Liver (tissue), 3 donors: Measurements from ENCODE around the gene PCDH11X.
"Not testable (repeated sequence)": the region's sequence is repeated elsewhere in the genome, so short reads cannot be mapped to it uniquely, and the experiment has no call there.

Experiments used
- EGR1 ChIP-seq, 2 donors: IDR thresholded peaks; 2 replicates each; pipeline ENCODE4 v1.6.1; 2016 to 2018; ENCODE audit warnings: antibody characterized with exemption in 2 of 2, low read depth in 2 of 2
- FOXA1 ChIP-seq: IDR thresholded peaks from 2 replicates; pipeline ENCODE4 v1.6.1; 2016; ENCODE audit warnings: antibody characterized with exemption
- GABPA ChIP-seq, 2 donors: IDR thresholded peaks in 1 of 2; conservative IDR thresholded peaks in 1 of 2; 2 replicates each; pipeline ENCODE4 v1.6.1; 2016; ENCODE audit warnings: antibody characterized with exemption in 2 of 2, mild to moderate bottlenecking in 1 of 2, moderate library complexity in 1 of 2
- HNF4G ChIP-seq: IDR thresholded peaks from 2 replicates; pipeline ENCODE4 v1.6.1; 2016; ENCODE audit warnings: antibody characterized with exemption
- JUND ChIP-seq, 2 donors: IDR thresholded peaks; 2 replicates each; pipeline ENCODE4 v1.6.1; 2016; ENCODE audit warnings: antibody characterized with exemption in 2 of 2
- RAD21 ChIP-seq, 2 donors: IDR thresholded peaks; 2 replicates each; pipeline ENCODE4 v1.6.1; 2016; ENCODE audit warnings: antibody characterized with exemption in 2 of 2, mild to moderate bottlenecking in 2 of 2
- SP1 ChIP-seq: IDR thresholded peaks from 2 replicates; pipeline ENCODE4 v1.6.1; 2018; ENCODE audit warnings: antibody characterized with exemption, mild to moderate bottlenecking
- TAF1 ChIP-seq: conservative IDR thresholded peaks from 2 replicates; pipeline ENCODE4 v1.6.1; 2016; ENCODE audit warnings: antibody characterized with exemption, mild to moderate bottlenecking
- YY1 ChIP-seq: IDR thresholded peaks from 2 replicates; pipeline ENCODE4 v1.6.1; 2016; ENCODE audit warnings: antibody characterized with exemption, mild to moderate bottlenecking
- TF ChIP-seq, protein P1 (sequence below): fragments of 150-350 bp; IDR thresholded peaks from 2 replicates; pipeline ENCODE4 v1.5.1; 2017; ENCODE audit warnings: improper control_type of control experiment, low read depth, low read length; ENCODE audit not compliant: missing input control
- TF ChIP-seq, protein P2 (sequence below): IDR thresholded peaks from 2 replicates; pipeline ENCODE4 v1.6.1; 2016; ENCODE audit warnings: antibody characterized with exemption
- TF ChIP-seq, protein P3 (sequence below): IDR thresholded peaks from 2 replicates; pipeline ENCODE4 v1.6.1; 2016; ENCODE audit warnings: antibody characterized with exemption, mild to moderate bottlenecking
- TF ChIP-seq, protein P4 (sequence below): IDR thresholded peaks from 2 replicates; pipeline ENCODE4 v1.6.1; 2016; ENCODE audit warnings: antibody characterized with exemption
- TF ChIP-seq, protein P5 (sequence below): IDR thresholded peaks from 2 replicates; pipeline ENCODE4 v1.6.1; 2016; ENCODE audit warnings: antibody characterized with exemption
- donor health status: healthy.
- donor health status: healthy.

DNA sequence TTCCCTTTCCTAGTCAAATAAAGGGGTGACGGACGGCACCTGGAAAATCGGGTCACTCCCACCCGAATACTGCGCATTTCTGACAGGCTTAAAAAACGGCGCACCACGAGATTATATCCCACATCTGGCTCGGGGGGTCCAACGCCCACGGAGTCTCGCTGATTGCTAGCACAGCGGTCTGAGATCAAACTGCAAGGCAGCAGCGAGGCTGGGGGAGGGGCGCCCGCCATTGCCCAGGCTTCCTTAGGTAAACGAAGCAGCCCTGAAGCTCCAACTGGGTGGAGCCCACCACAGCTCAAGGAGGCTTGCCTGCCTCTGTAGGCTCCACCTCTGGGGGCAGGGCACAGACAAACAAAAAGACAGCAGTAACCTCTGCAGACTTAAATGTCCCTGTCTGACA lies 26.2 kb upstream of the PCDH11X start:
- TF ChIP-seq, protein P1, sequence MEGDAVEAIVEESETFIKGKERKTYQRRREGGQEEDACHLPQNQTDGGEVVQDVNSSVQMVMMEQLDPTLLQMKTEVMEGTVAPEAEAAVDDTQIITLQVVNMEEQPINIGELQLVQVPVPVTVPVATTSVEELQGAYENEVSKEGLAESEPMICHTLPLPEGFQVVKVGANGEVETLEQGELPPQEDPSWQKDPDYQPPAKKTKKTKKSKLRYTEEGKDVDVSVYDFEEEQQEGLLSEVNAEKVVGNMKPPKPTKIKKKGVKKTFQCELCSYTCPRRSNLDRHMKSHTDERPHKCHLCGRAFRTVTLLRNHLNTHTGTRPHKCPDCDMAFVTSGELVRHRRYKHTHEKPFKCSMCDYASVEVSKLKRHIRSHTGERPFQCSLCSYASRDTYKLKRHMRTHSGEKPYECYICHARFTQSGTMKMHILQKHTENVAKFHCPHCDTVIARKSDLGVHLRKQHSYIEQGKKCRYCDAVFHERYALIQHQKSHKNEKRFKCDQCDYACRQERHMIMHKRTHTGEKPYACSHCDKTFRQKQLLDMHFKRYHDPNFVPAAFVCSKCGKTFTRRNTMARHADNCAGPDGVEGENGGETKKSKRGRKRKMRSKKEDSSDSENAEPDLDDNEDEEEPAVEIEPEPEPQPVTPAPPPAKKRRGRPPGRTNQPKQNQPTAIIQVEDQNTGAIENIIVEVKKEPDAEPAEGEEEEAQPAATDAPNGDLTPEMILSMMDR: not testable (repeated sequence)
- TF ChIP-seq HNF4G; JUND (IDR thresholded peaks at IDR 0.05); GABPA (IDR thresholded peaks at IDR 0.05 in 1 of 2, conservative IDR thresholded peaks at IDR 0.05 in 1 of 2); TAF1; FOXA1; RAD21 (IDR thresholded peaks at IDR 0.05); SP1; YY1; EGR1 (IDR thresholded peaks at IDR 0.05; ENCODE audit: low read depth in 2 of 2): not testable (repeated sequence)
- TF ChIP-seq, protein P2, sequence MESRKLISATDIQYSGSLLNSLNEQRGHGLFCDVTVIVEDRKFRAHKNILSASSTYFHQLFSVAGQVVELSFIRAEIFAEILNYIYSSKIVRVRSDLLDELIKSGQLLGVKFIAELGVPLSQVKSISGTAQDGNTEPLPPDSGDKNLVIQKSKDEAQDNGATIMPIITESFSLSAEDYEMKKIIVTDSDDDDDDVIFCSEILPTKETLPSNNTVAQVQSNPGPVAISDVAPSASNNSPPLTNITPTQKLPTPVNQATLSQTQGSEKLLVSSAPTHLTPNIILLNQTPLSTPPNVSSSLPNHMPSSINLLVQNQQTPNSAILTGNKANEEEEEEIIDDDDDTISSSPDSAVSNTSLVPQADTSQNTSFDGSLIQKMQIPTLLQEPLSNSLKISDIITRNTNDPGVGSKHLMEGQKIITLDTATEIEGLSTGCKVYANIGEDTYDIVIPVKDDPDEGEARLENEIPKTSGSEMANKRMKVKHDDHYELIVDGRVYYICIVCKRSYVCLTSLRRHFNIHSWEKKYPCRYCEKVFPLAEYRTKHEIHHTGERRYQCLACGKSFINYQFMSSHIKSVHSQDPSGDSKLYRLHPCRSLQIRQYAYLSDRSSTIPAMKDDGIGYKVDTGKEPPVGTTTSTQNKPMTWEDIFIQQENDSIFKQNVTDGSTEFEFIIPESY: not testable (repeated sequence)
- TF ChIP-seq, protein P3, sequence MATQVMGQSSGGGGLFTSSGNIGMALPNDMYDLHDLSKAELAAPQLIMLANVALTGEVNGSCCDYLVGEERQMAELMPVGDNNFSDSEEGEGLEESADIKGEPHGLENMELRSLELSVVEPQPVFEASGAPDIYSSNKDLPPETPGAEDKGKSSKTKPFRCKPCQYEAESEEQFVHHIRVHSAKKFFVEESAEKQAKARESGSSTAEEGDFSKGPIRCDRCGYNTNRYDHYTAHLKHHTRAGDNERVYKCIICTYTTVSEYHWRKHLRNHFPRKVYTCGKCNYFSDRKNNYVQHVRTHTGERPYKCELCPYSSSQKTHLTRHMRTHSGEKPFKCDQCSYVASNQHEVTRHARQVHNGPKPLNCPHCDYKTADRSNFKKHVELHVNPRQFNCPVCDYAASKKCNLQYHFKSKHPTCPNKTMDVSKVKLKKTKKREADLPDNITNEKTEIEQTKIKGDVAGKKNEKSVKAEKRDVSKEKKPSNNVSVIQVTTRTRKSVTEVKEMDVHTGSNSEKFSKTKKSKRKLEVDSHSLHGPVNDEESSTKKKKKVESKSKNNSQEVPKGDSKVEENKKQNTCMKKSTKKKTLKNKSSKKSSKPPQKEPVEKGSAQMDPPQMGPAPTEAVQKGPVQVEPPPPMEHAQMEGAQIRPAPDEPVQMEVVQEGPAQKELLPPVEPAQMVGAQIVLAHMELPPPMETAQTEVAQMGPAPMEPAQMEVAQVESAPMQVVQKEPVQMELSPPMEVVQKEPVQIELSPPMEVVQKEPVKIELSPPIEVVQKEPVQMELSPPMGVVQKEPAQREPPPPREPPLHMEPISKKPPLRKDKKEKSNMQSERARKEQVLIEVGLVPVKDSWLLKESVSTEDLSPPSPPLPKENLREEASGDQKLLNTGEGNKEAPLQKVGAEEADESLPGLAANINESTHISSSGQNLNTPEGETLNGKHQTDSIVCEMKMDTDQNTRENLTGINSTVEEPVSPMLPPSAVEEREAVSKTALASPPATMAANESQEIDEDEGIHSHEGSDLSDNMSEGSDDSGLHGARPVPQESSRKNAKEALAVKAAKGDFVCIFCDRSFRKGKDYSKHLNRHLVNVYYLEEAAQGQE: not testable (repeated sequence)
- TF ChIP-seq, protein P4, sequence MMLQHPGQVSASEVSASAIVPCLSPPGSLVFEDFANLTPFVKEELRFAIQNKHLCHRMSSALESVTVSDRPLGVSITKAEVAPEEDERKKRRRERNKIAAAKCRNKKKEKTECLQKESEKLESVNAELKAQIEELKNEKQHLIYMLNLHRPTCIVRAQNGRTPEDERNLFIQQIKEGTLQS: not testable (repeated sequence)
- TF ChIP-seq, protein P5, sequence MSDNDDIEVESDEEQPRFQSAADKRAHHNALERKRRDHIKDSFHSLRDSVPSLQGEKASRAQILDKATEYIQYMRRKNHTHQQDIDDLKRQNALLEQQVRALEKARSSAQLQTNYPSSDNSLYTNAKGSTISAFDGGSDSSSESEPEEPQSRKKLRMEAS: not testable (repeated sequence)
